GM18508 (cell line): ENCODE results near the gene C16orf86.
A peak's percentile ranks its signal among the peaks of the same experiment; 100 is the strongest.

Experiments used
- ATAC-seq: cut with Tn5 transposase; IDR thresholded peaks from one replicate; pipeline ENCODE4 v1.9.1; 2021; ENCODE audit warnings: moderate number of reproducible peaks; ENCODE audit not compliant: insufficient read depth, unreplicated experiment

C16orf86 gene

DNA sequence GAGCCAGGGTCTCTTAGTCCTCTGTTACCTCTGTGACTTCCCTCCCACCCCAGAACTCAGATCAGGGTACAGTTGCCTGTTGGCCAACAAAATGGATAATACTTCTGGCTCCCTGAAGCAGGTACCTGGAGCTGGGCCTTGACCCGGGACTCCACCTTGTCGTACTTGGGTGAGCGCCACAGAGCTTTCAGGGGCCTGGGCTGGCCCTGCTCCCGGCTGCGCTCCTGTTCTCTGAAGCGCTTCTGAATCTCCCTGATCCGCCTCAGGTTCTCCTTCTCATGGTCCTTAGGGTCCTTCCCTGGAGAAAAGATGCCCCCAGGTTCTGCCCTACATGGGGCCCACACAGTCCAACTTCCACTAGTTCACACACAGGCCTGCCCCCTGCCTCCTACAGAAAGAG lies 1.7 kb upstream of the C16orf86 start:
- no peak for ATAC-seq

DNA sequence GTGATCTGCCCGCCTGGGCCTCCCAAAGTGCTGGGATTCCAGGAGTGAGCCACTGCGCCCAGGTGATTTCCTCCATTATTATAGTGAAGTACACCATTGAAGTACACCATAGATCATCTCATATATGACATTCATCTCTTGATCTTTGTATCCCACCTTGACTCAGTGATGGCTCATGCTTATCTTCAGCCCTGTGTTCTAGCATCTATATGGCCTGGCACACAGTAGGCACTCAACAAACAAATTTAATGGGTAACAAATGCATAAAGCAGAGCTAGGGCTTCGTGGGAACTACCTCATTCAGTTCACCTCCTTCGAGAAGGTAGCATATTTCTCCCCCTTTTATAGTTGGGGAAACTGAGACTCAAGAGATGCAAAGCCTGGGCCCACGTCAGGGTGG lies 1.0 kb upstream of the C16orf86 start:
- ATAC-seq = no peak

DNA sequence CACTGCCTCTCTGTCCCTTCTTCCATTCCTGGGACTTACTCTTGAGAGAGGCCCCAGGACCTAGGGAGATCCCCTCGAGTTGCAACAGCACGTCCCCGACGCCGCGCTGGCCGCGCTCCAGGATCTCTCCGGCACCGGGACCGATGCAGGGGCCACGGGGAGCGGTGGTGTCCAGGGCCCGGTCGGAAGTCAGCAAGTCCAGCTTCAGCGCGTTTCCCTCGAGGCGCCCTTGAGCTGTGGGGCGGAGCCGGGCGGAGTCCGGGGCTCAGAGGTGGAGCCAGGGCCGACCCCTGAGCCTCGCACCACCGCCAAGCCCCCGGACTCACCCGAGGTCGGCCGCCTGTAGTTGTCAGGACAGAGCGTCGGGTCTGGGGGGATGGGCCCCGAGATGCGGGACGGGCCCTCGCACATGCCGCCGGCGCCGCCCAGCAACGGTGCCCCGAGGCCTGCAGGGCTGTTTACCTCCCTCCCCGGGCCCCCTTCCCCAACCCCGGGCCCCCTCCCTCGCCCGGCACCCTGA lies 522 bp upstream of the C16orf86 start:
- ATAC-seq = no peak

DNA sequence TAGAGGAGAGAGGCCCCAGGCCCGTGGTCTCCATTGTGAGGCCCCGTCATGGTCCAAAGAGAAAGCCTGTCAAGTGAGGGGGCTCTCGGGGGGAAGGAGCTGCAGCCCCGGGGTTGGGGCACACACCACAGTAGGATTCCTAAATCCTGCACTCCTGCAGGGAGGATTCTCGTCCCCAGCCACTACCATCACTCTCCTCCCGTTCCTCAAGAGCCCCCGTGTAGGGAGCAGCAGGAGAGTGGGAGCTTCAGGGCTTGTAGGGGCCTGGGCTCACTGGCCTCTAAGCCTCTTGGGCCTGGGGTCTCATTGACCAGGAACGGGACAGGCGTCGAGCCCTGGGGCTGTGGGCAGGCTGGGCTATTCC lies 821 bp downstream of the C16orf86 start:
- ATAC-seq = no peak

DNA sequence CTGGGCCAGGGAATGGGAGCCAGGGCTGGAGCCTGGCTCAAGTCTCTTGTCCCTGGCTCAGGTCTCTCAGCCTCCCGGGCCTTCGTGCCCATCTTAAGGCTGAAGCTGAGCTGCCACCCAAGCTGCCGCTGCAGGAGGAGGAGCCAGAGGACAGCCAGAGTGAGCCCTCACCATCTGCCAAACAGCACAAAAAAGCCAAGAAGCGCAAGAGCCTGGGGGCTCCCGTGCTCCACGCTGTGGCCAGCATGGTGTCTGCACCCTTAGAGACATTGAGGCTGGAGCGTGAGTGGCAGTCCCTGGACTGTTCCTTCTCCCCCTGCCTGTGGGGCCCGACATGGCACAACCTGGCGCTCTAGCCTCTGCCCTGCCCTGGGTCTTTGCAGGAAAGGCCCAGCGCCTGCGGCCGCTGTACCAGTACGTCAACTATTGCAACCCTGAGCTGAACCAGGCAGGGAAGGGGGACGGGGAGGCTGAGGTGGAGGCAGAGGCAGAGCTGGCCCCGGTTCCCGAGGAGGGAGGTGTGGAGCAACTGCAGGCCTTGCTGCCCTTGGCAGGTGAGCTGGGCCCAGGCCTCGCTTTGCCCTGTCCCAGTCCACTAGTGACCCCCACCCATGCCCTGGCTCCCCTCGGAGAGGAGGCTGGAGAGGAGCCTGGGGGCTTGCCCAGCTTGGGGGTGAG lies 1.3 kb downstream of the C16orf86 start:
- ATAC-seq = peak; percentile 35

DNA sequence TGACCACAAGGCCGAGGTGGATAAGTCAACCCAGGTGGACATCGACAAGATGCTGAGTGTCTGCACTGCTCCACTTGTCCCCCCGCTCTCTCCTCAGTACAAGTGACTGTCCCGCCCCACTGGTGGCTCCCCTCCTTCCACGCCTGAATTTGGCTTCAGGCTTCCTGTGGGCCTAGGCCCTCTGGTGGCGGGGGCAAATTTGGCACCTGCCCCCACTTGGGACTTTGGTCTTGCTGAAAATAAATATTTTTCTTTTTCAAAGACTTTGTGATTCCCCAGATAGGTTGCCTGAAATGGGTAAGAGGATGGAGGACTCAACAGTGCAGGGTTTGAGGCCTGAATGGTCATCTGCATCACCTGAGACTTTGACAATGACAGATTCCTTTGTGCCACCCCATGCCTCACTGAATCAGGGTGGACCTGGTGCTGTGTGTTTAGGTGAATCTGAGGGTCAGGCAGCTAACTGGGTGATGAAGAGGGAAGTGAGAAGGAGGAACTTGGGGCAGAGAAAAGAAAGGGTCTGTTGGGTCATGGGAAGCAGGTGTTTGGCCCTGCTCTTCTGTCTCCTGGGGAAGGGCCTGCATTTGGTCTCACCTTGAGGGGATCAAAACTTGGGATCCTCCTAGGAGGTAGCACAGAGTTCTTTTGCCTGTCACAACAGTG lies 2.0 kb downstream of the C16orf86 start:
- no peak for ATAC-seq

DNA sequence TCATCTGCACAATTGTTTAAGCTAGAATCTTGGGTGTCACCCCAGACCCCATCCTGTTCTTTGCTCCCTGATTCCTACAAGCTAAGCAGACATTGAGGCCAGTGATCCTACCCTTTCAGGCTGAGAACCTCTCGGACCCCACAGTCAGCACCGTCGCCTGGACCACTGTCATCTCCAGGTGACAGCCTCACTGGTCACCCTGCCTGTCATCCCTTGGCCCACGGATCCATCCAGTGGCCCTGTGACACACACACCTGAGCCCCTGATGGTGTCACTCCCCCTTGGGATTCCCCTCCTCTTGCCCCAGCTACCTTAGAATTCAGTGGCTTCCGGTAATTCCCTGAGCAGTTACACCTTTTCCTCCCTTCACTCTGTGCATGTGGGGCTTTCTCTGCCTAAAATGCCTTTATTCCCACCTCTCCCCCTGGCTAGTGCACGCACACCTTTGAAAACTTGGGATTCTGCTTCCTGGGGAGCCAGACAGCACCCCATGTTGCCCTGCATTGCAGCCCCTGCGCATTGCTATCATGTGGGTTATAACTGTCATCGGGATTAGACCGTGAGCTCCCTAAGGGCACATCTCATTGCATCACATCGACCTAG lies 3.0 kb downstream of the C16orf86 start:
- ATAC-seq = no peak

DNA sequence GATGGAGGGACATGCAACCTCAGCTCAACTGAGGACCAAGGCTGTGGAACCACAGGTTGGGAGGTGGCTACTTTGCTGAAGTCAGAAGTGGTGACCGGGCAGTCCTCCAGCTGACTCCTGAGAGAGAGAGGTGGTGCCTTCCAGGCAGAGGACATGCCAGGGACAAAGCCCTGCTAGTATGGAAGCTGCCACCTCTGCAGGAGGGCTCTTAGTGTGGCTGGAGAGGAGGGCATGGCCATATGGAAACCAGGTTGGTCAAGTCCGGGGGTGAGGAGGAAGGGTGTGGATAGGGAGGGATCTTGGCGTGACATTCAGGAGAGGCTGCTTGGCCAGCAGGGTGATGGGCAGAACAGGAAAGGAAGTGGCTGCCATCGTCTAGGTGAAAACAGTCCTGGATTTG lies 5.7 kb downstream of the C16orf86 start:
- no peak for ATAC-seq

DNA sequence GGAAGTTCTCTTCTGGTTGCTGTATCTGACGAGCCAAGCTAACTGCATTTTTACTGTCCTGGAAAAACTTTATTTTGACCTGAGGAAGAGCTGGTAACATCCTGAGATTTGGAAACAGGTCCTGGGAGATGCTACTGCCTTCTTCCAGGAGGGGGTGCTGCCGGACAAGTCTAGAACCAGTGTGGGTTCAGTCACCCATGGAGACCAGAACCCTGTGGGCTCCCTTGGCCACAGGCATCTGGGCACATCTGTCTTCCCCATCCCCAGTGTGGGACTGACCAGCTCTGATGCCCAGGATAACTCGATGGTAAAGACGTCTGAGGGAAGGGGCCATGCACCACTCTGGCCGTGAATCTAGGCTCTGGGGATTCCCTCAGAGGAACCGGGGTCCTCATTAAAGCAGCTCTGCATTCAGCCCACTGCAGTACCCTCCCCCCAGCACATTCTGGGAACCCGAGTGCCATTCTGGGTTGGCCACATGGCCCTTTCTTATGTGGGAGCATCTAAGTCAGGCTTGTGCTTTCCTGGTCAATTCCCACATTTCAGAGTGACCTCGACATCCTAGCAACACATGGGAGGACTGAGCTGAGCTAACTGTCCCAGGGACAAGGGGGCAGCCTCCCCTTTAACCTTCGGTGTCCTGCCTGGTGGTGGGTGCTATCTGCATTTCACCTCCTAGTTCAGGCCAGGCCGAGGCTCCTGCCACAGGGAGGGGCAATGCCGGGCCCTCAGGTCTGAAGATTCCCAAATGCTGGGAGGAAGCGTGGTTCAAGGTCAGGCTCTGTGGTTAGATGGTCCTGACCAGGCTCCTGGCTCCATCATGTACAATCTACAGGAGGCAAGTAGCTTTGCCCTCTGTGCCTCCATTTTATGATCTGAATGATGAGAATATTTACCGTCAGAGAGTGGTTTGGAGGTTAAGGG lies 6.4 kb downstream of the C16orf86 start:
- no peak for ATAC-seq

DNA sequence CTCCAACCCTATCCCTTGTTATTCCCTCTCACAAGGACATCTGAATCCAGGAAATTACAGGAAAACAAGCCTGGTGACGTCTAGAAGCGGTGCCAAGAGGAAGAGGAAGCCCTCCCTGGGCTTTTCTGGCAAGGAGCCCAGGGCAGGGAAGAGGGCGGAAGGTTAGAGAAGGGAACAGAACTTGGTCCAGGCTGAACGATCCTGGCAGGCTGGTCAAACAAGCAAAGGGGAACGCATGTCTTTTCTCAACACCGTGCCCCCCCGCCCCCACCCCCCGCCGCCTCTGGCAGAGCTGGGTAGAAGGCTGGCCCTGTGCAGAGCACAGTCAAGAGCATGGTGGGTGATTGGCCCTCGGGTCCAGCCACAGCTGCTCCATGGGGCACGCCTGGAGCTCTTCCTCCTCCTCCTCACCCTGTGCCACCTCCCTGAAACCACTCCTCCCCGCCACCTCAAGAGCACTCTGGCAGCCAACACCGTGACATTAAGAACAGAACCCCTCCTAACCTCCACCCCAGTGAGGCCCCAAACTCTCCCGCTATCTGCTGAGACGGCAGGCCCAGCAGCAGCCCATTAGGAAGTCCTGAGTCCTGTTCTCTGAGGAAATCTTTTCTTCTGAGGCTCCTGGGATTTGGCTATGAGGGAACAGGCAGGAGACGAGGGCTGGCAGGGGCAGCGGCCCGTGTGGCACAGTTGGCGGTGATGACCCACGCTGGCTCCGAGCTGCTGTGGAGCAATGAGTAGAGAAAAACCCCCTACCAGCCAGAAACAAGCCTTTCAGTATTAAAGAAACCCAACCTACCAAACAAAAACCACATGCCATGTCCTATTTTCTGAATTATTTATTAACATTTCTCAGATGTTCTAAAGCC lies 7.3 kb downstream of the C16orf86 start:
- ATAC-seq = no peak

DNA sequence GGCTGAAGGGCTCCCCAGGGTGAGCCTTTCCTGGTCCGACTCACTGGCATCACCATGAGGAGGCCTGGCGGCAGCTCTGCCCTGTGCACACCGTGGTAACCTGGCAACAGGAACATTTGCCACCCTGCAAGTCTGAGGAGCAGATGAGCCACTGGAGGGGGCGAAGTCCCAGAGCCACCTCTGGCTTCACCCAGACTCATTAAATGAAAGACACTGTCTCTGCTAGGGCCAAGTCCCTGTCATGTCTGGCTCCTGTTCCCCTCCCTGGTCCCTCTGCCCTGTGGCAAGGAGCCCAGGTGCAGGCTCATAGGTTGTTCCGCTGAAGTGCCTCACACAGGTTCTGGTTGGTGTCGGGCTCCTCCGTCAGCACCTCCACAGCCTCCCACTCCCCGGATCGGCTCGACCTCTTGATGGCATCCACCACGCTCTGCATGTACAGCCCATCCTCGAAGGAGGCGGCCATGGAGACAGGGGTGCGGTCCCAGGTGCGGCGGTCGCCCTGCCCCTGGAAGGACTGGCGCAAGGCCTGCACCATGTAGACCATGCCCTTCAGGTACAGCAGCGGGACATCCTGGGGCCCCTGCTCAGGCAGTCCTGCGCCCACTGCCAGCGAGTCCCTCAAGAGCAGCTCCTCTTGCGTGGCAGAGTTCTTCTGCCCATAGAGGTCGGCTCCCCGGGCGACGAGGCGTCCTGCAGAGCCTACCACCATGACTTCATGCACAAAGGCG lies 8.4 kb downstream of the C16orf86 start:
- ATAC-seq = no peak

DNA sequence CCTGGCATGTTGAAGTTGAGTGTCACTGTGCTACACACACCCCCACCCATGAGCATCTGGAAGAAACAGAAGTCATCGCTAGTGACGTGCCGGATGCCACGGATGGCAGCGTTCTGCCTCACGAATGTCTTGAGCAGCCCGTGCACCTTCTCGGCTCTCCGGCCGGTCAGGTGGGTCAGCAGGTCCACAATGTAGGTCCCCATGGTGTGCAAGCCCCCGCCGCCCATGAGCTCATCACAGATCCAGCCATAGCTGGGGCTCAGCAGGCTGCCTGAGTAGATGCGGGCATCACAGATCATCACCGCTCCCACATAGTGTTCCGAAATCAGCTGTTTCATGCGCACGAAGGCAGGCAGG lies 8.9 kb downstream of the C16orf86 start:
- no peak for ATAC-seq

DNA sequence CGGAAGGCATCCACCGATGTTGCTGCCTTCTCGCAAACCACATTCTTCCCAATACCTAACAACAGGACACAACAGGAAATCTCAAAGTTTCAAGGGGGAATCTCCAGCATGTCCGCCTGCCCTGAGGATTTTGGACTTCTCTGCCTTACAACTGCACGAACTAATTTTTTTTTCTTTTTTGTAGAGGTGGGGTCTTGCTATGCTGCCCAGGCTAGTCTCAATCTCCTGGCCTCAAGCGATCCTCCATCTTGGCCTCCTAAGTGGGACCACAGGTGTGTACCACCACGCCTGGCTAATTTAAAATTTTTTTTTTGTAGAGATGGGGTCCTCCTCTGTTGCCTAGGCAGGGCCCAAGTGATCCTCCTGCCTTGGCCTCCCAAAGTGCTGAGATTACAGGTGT lies 9.4 kb downstream of the C16orf86 start:
- ATAC-seq = no peak

DNA sequence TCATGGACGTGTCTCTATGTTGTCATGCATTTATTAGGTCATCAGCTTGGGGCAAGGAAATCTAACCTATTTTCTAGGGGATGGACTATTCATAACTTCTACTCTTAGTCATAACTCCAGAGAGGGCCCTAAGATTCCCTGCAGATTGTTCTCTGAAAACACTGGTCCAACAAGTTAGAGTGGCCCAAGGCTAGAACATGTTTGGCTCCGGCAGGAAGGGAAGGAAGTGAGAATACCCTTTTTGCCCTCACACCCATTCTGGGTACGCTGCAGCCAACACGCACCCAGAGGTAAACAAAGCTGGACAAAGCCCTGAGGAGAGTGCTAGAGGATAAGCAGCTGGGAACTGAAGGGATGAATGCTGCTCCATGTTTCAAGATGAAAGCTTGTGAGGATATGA lies 9.9 kb downstream of the C16orf86 start:
- no peak for ATAC-seq

DNA sequence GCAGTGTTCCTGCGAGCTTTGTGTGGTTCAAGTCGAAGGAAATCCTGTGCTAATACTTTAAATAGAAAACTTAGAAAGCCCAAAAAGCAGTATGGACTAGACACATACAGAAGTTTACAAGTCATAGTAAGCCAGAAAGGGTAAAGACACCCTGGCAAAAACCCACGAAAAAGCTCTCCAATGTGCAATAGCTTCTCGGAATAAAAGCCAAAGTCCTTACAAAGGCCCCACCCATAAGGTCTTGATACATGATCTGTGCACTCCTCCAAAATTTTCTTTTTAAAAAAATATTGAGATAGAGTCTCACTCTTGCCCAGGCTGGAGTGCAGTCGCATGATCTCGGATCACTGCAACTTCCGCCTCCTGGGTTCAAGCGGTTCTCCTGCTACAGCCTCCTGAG lies 10.3 kb downstream of the C16orf86 start:
- ATAC-seq = no peak

DNA sequence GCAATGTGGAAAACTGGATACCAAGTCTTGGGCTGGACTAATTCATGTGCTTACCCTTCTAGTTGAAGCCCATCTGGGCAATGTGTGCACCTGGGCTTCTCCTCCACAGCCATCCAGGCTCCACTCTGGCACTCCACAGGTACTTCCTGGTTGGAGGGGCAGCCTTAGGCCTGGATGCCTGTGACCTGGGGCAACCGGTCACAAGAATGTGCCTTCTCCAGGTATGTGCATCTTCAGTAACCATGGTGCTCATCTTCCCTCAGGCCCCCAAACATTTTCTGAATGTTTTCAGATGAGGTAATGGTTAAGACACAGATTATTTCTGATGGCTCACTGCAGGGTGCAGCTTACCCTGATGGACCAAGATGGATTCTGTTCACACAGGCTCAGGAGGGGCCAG lies 11.1 kb downstream of the C16orf86 start:
- no peak for ATAC-seq

DNA sequence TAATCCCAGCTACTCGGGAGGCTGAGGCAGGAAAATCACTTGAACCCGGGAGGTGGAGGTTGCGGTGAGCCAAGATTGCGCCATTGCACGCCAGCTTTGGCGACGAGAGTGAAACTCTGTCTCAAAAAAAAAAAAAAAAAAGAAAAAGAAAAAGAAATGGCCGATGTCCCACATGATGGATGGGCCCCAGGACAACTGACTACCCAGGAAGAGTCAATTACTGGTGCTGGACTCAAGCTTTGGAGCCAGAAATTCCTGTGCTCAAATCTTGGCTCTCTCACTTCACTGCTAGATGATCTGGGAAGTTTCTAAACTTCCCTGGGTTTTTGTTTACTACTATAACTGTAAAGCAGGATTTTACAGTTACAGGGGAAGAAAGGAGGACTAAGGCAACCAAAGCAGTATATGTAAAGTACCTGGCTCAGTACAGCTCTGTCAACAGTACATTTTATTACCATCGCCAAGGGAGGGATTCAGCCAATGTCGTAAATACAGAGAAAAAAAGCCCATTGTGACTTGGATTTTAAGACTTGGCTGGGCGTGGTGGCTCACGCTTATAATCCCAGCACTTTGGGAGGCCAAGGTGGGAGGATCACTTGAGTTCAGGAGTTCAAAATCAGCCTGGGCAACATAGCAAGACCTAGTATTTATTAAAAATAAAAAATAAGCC lies 11.9 kb downstream of the C16orf86 start:
- no peak for ATAC-seq
